Gastrocnemius medialis (tissue), 4 donors: Measurements from ENCODE around the gene PJVK. TPM values are rescaled to one million over a fixed set of nuclear protein-coding genes. Genes with fewer than 3 reads are reported as not detected.

Experiments used
- ATAC-seq, 2 donors: fragments of 150-250 bp; one replicate each; pipeline ENCODE4 v1.9.1; 2016
- DNase-seq, 2 donors: peaks; one replicate each; pipeline ENCODE4 v3.0.0-alpha.2; 2019
- H3K27ac ChIP-seq, 4 donors: fragments of 200-600 bp; sonication (generic); 1 replicate in 1 of 4; 2 replicates in 3 of 4; pipeline ENCODE4 v1.5.1; 2016 to 2018; ENCODE audit warnings: mild to moderate bottlenecking in 2 of 4, moderate library complexity in 1 of 4
- H3K27me3 ChIP-seq, 3 donors: fragments of 200-600 bp; sonication (generic) in 2 of 3; 1 replicate in 1 of 3; 2 replicates in 2 of 3; pipeline versions ENCODE4 v1.5.1 to v1.6.0; 2016 to 2019; ENCODE audit warnings: mild to moderate bottlenecking in 1 of 3, moderate library complexity in 1 of 3
- H3K36me3 ChIP-seq, 2 donors: fragments of 200-600 bp; sonication (generic) in 1 of 2; one replicate each; pipeline ENCODE4 v1.5.1; 2017 to 2018
- H3K4me1 ChIP-seq, 2 donors: fragments of 200-600 bp; sonication (generic) in 1 of 2; one replicate each; pipeline ENCODE4 v1.5.1; 2016 to 2017; ENCODE audit warnings: mild to moderate bottlenecking in 2 of 2
- H3K4me3 ChIP-seq, 4 donors: fragments of 200-600 bp; sonication (generic) in 3 of 4; 1 replicate in 1 of 4; 2 replicates in 3 of 4; pipeline ENCODE4 v1.5.1; 2016 to 2019; ENCODE audit warnings: mild to moderate bottlenecking in 2 of 4
- H3K9me3 ChIP-seq, 3 donors: fragments of 200-600 bp; sonication (generic) in 2 of 3; 1 replicate in 1 of 3; 2 replicates in 2 of 3; pipeline ENCODE4 v1.5.1; 2016 to 2019
- CTCF ChIP-seq, 5 experiments: fragments of 450-650 bp in 3 of 5; fragments of 200-600 bp in 2 of 5; sonication (generic) in 2 of 5; IDR thresholded peaks in 4 of 5; conservative IDR thresholded peaks in 1 of 5; 1 replicate in 4 of 5; 2 replicates in 1 of 5; pipeline ENCODE4 v1.5.1; 2016 to 2019; ENCODE audit warnings: antibody characterized with exemption in 5 of 5, mild to moderate bottlenecking in 3 of 5, moderate library complexity in 3 of 5
- POLR2A ChIP-seq, 2 donors: fragments of 450-650 bp; IDR thresholded peaks; one replicate each; pipeline ENCODE4 v1.6.1; 2017; ENCODE audit warnings: antibody characterized with exemption in 2 of 2, mild to moderate bottlenecking in 2 of 2, moderate library complexity in 2 of 2
- in situ Hi-C, 4 donors: fragments of 200-750 bp; cut with MboI; loops; one replicate each; pipeline versions ENCODE4 v1.15.0 to v1.8.0; 2017; ENCODE audit warnings: low sequenced_read_pairs in 4 of 4
- intact Hi-C: fragments of 100-400 bp; cut with DNase I; formaldehyde crosslinking; loops from one replicate; pipeline ENCODE4 v1.15.1; 2023; ENCODE audit warnings: low total_unique reads
- total RNA-seq, 4 donors: library from RNA; depleted of rRNA; stranded (reverse); fragments of >200 nt; gene quantifications; one replicate each; pipeline versions ENCODE4 v1.1.0 to v1.2.3, GENCODE V29; 2016

The PJVK gene
- total RNA-seq, 4 donors from 2014 or later = 0.16 to 3.9 (median 1.0) TPM

GRCh38 chr2:178452334-178452733, 1.2 kb downstream of the PJVK start:
- intact Hi-C loops = no loop called here
- in situ Hi-C loops = no loop called here
- DNase-seq (no peak), ATAC-seq (no peak)
- peak overlapping the region; percentile 88 to 100 (median 98) for H3K27ac ChIP-seq
- H3K27me3 ChIP-seq = no peaks in the 10 kb centered on the region
- no peak for TF ChIP-seq CTCF (IDR thresholded peaks at IDR 0.05 in 4 of 5, conservative IDR thresholded peaks at IDR 0.05 in 1 of 5)
- TF ChIP-seq POLR2A (IDR thresholded peaks at IDR 0.05) = no peak
- H3K36me3 ChIP-seq = peaks cover 0 to 16% of the 10 kb centered on the region in 2 donors
- peaks cover 26 to 27% of the 10 kb centered on the region in 2 donors for H3K4me1 ChIP-seq
- H3K4me3 ChIP-seq = peak overlapping the region in 3 of 4 donors; percentile 69 to 97 (median 89)
- H3K9me3 ChIP-seq = no peaks in the 10 kb centered on the region

GRCh38 chr2:178452870-178453269, 1.7 kb downstream of the PJVK start:
- Histone ChIP-seq H3K9me3 (no peaks in the 10 kb centered on the region), H3K27ac (no peak overlapping the region), H3K4me3 (no peak overlapping the region), H3K36me3 (peaks cover 0 to 13% of the 10 kb centered on the region in 2 donors), H3K4me1 (peaks cover 25 to 26% of the 10 kb centered on the region in 2 donors), H3K27me3 (no peaks in the 10 kb centered on the region)
- intact Hi-C loops = no loop called here
- TF ChIP-seq CTCF (IDR thresholded peaks at IDR 0.05 in 4 of 5, conservative IDR thresholded peaks at IDR 0.05 in 1 of 5) (no peak), POLR2A (IDR thresholded peaks at IDR 0.05) (no peak)
- ATAC-seq (no peak), DNase-seq (no peak)
- in situ Hi-C loops = no loop called here

- no peaks in the 10 kb centered on the region for H3K27me3 ChIP-seq
- H3K36me3 ChIP-seq = no peaks in the 10 kb centered on the region
- no peaks in the 10 kb centered on the region for H3K9me3 ChIP-seq
- intact Hi-C loops (no loop called here), in situ Hi-C loops (no loop called here)
- DNase-seq = no peak
- TF ChIP-seq POLR2A (IDR thresholded peaks at IDR 0.05) (no peak), CTCF (IDR thresholded peaks at IDR 0.05 in 4 of 5, conservative IDR thresholded peaks at IDR 0.05 in 1 of 5) (no peak)
- H3K27ac ChIP-seq = no peak overlapping the region
- no peak for ATAC-seq
- peaks cover 0 to 7% of the 10 kb centered on the region in 2 donors for H3K4me1 ChIP-seq
- H3K4me3 ChIP-seq = no peak overlapping the region
Measured at GRCh38 chr2:178455947-178456346, 4.8 kb downstream of the PJVK start.

GRCh38 chr2:178457390-178457886, 6.3 kb downstream of the PJVK start:
- Histone ChIP-seq H3K4me3 (no peak overlapping the region), H3K36me3 (no peaks in the 10 kb centered on the region), H3K27me3 (no peaks in the 10 kb centered on the region), H3K4me1 (no peaks in the 10 kb centered on the region), H3K27ac (no peak overlapping the region), H3K9me3 (no peaks in the 10 kb centered on the region)
- intact Hi-C loops = no loop called here
- in situ Hi-C loops = no loop called here
- DNase-seq (no peak), ATAC-seq (no peak)
- TF ChIP-seq CTCF (IDR thresholded peaks at IDR 0.05 in 4 of 5, conservative IDR thresholded peaks at IDR 0.05 in 1 of 5) (no peak), POLR2A (IDR thresholded peaks at IDR 0.05) (no peak)
